ENCODE data around the gene SPP2.

- no peak for TF ChIP-seq EP300 (IDR thresholded peaks at IDR 0.05)
- no peak for TF ChIP-seq CTCF (IDR thresholded peaks at IDR 0.05)
- no peak for TF ChIP-seq POLR2AphosphoS5 (IDR thresholded peaks at IDR 0.05)
- TF ChIP-seq POLR2A (IDR thresholded peaks at IDR 0.05), result no peak
Observed at GRCh38 chr2:234048049-234048448, 2.5 kb upstream of the SPP2 start.
